GM13976 (cell line): ENCODE results near the gene RUSC2.

Experiments
- DNase-seq: peaks from one replicate; pipeline ENCODE4 v3.0.0; 2012; ENCODE audit warnings: low spot score
- CTCF ChIP-seq: IDR thresholded peaks from 2 replicates; pipeline ENCODE4 v1.5.1; 2012; ENCODE audit warnings: borderline replicate concordance, mild to moderate bottlenecking; ENCODE audit not compliant: insufficient read depth; ENCODE audit errors: extremely low read depth, missing control alignments, control extremely low read depth
- in situ Hi-C: fragments of 300-500 bp; cut with MboI; formaldehyde crosslinking; loops from one replicate; pipeline ENCODE4 v1.12.0; 2022; ENCODE audit warnings: low sequenced_read_pairs, mixed read lengths, inconsistent platforms; ENCODE audit not compliant: unreplicated experiment

The RUSC2 gene

GRCh38 chr9:35500130-35500748 lies 10.3 kb downstream of the RUSC2 start:
- DNase-seq: no peak
- TF ChIP-seq CTCF: no peak
- in situ Hi-C loops: no loop called here

- DNase-seq: no peak
- no peak for TF ChIP-seq CTCF
- in situ Hi-C loops: no loop called here
Measured at GRCh38 chr9:35501946-35502345, 12.0 kb downstream of the RUSC2 start.

- TF ChIP-seq CTCF: no peak
- in situ Hi-C loops: no loop called here
- no peak for DNase-seq
Measured at GRCh38 chr9:35506359-35506758, 16.4 kb downstream of the RUSC2 start.

GRCh38 chr9:35508069-35508468 lies 18.2 kb downstream of the RUSC2 start:
- no peak for TF ChIP-seq CTCF
- in situ Hi-C loops: no loop called here
- DNase-seq: no peak

DNA sequence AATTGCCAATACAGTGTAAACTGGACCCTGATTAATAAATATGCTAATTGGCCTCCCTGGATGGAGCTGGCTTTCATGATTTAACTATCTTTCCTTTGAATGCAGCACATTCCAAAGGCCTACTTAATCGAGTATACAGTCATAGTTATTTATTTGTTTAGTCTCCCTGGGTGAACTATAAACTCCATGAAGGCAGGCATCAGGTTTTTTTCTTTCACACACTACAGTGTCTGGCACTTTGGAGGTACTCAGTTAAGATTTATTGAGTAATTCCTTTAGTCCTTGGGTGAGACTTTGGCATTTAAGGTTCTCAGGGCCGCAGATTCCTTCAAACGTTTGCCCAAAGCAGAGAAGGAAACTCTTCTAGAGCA lies 20.5 kb downstream of the RUSC2 start:
- in situ Hi-C loops: no loop called here
- no peak for DNase-seq
- TF ChIP-seq CTCF: no peak

DNA sequence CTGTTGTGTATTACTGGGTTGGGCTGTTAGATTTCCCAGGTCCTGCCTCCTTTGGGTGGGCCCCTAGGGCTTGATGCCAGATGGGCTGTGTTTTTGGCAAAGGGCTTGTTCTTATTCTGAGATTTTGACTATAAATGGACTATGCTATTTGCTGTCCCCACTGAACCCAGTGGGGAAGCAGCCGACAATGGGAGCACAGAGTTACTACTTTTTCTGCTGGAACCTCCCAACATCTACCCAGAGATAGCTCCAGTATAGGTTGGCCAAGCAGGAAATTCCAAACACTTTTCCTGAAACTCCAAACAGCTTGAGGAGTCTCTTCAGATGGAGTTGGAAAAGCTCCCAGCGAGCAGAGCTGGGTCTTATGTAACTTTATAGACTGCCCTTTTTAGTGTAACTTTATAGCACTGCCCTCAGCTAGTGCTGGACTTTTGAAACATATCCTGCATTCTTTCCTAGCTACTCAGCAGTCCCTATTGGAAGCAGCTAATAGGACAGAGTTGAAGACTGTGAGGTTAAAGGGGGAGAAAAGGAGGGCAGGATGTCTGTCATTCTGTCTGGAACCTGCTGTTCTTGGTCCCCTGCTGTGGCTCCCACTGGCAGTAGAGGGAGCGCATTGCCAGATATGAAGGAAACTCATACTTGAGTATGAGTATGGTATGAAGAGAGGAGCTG lies 21.0 kb downstream of the RUSC2 start:
- no peak for DNase-seq
- in situ Hi-C loops: no loop called here
- TF ChIP-seq CTCF: no peak

GRCh38 chr9:35511453-35511852 lies 21.5 kb downstream of the RUSC2 start:
- no peak for TF ChIP-seq CTCF
- DNase-seq: no peak
- in situ Hi-C loops: no loop called here
